GM12878 (cell line): Measurements from ENCODE around the gene CCDC27. TPM values are rescaled to one million over a fixed set of nuclear protein-coding genes. Genes with fewer than 3 reads are reported as not detected.

Experiments used
- ATAC-seq: fragments of 200-7000 bp; cut with Tn5 transposase; 3 replicates; pipeline ENCODE4 v1.9.1; 2020; ENCODE audit warnings: mild to moderate bottlenecking, moderate library complexity
- BruUV-seq: library from RNA; stranded (reverse); fragments of 400-500 nt; replicated peaks from 2 replicates; lab custom pipeline; 2021; lab: Mats Ljungman, UMichigan
- CTCF ChIA-PET: fragments of 300-600 bp; sonication (Branson Sonifier 250); formaldehyde crosslinking; extraction: SDS; loops from one replicate; lab custom pipeline; 2021; ENCODE audit warnings: inconsistent platforms; lab: Yijun Ruan, JAX
- POLR2A ChIA-PET: fragments of 350-600 bp; formaldehyde crosslinking; extraction: SDS; loops from one replicate; lab custom pipeline; 2021; ENCODE audit warnings: inconsistent platforms; lab: Charles Lee
- RAD21 ChIA-PET: fragments of 300-600 bp; sonication (Branson Sonifier 250); formaldehyde crosslinking; loops from one replicate; lab custom pipeline; 2023; ENCODE audit warnings: antibody characterized with exemption; ENCODE audit not compliant: unreplicated experiment; lab: Charles Lee
- SMC1A ChIA-PET: fragments of 300-600 bp; sonication (Branson Sonifier 250); formaldehyde crosslinking; loops from one replicate; lab custom pipeline; 2023; ENCODE audit not compliant: unreplicated experiment, uncharacterized antibody; lab: Charles Lee
- DNase-seq: peaks from one replicate; pipeline ENCODE4 v3.0.0-alpha.2; 2011; ENCODE audit warnings: low read depth, low spot score
- FAIRE-seq: peaks from 3 replicates; lab custom pipeline; 2011; peaks lifted over from hg19 to GRCh38; lab: Jason Lieb, UNC
- H2AFZ ChIP-seq: 2 replicates; pipeline ENCODE4 v1.6.0; 2011; ENCODE audit warnings: low read depth, low read length, control low read depth; ENCODE audit not compliant: control insufficient read depth
- H3K27ac ChIP-seq: 2 replicates; pipeline ENCODE4 v1.5.1; 2011; ENCODE audit warnings: control low read depth; ENCODE audit not compliant: control insufficient read depth, insufficient read depth
- H3K27me3 ChIP-seq, 2 experiments: replicated peaks in 1 of 2; 2 replicates each; pipeline versions ENCODE4 v1.6.0 to v1.6.1; 2011; ENCODE audit warnings: low read length in 1 of 2; ENCODE audit not compliant: control insufficient read depth in 2 of 2, insufficient read depth in 2 of 2
- H3K36me3 ChIP-seq, 2 experiments: 2 replicates each; pipeline ENCODE4 v1.5.1; 2011; ENCODE audit warnings: low read length in 1 of 2; ENCODE audit not compliant: control insufficient read depth in 2 of 2, insufficient read depth in 2 of 2
- H3K4me1 ChIP-seq: 2 replicates; pipeline ENCODE4 v1.6.1; 2011; ENCODE audit warnings: mild to moderate bottlenecking, low read length, moderate library complexity, mixed read lengths; ENCODE audit not compliant: control insufficient read depth, insufficient read depth
- H3K4me2 ChIP-seq: 2 replicates; pipeline ENCODE4 v1.6.0; 2011; ENCODE audit warnings: control low read depth; ENCODE audit not compliant: control insufficient read depth, insufficient read depth
- H3K4me3 ChIP-seq: fragments of 200-600 bp; sonication (generic); 2 replicates; pipeline ENCODE4 v1.5.1; 2016
- H3K79me2 ChIP-seq: 2 replicates; pipeline ENCODE4 v1.6.0; 2011; ENCODE audit warnings: low read length; ENCODE audit not compliant: control insufficient read depth, insufficient read depth
- H3K9ac ChIP-seq: 2 replicates; pipeline ENCODE4 v1.8.0; 2011; ENCODE audit warnings: low read length, control low read depth, mixed read lengths; ENCODE audit not compliant: control insufficient read depth, insufficient read depth
- H3K9me3 ChIP-seq: replicated peaks from 3 replicates; pipeline ENCODE4 v1.5.1; 2011; ENCODE audit warnings: mild to moderate bottlenecking, low read length; ENCODE audit not compliant: control insufficient read depth, insufficient read depth
- H4K20me1 ChIP-seq: 2 replicates; pipeline ENCODE4 v1.6.0; 2011; ENCODE audit not compliant: control insufficient read depth, insufficient read depth
- MYC ChIP-seq: IDR thresholded peaks from 2 replicates; pipeline ENCODE4 v1.6.1; 2011; ENCODE audit warnings: mild to moderate bottlenecking, low read length, moderate library complexity, inconsistent platforms; ENCODE audit not compliant: insufficient read depth, insufficient replicate concordance, insufficient read length, severe bottlenecking
- NBN ChIP-seq: fragments of 450-650 bp; IDR thresholded peaks from 2 replicates; pipeline ENCODE4 v1.6.1; 2016
- SP1 ChIP-seq: IDR thresholded peaks from one replicate; pipeline ENCODE4 v1.6.1; 2011; ENCODE audit warnings: low read depth, low read length
- TBL1XR1 ChIP-seq: IDR thresholded peaks from 2 replicates; pipeline ENCODE4 v1.6.1; 2012; ENCODE audit warnings: low read depth, low read length, improper control_type of control experiment
- WGBS: methylation state at CpG from one replicate; pipeline ENCODE4 v1.1.6; 2016; ENCODE audit warnings: low lambda C conversion rate; ENCODE audit not compliant: insufficient replicate concordance, insufficient coverage; ENCODE audit errors: missing lambda C conversion rate; 5-methylcytosine and 5-hydroxymethylcytosine counted together
- in situ Hi-C: fragments of 300-500 bp; cut with MboI; formaldehyde crosslinking; loops from 9 replicates; pipeline ENCODE4 v1.14.3; 2018; ENCODE audit warnings: mixed read lengths
- intact Hi-C: fragments of 100-400 bp; cut with micrococcal nuclease; formaldehyde crosslinking; loops from one replicate; pipeline ENCODE4 v1.14.2; 2022; ENCODE audit not compliant: unreplicated experiment
- polyA plus RNA-seq, 11 experiments: library from polyadenylated mRNA; depleted of rRNA in 4 of 11; unstranded in 6 of 11; stranded (reverse) in 5 of 11; fragments of >200 nt; fragmentation: Nextera tagmentation in 4 of 11; fragmentation: Illumina TruSeq in 1 of 11; extraction: Ambion mirVana in 4 of 11; extraction: Trizol in 1 of 11; gene quantifications; 1 replicate in 1 of 11; 2 replicates in 10 of 11; pipeline versions ENCODE4 v1.2.1 to v1.2.3, GENCODE V29; 2011 to 2016; ENCODE audit warnings: inconsistent platforms in 2 of 11, missing spikeins in 2 of 11, low read depth in 1 of 11
- total RNA-seq, 4 experiments: library from RNA; depleted of rRNA in 3 of 4; stranded (reverse); fragments of >200 nt in 3 of 4; fragmentation: Illumina TruSeq in 1 of 4; extraction: Trizol in 1 of 4; gene quantifications; 2 replicates each; pipeline versions ENCODE4 v1.2.1 to v1.2.3, GENCODE V29; 2013 to 2021
- TF ChIP-seq, protein P1 (sequence below): fragments of 450-650 bp; IDR thresholded peaks from 2 replicates; pipeline ENCODE4 v1.6.1; 2017; ENCODE audit warnings: antibody characterized with exemption, mild to moderate bottlenecking, moderate library complexity
- TF ChIP-seq, protein P2 (sequence below): fragments of 450-650 bp; conservative IDR thresholded peaks from 2 replicates; pipeline ENCODE4 v1.6.1; 2017; ENCODE audit warnings: mild to moderate bottlenecking, moderate library complexity

Gene CCDC27
- total and polyA plus RNA-seq, 10 of the 15 experiments (the other 5 are each of a cell fraction or from before 2014, with no cell fraction given), result 0.05 TPM; not detected in 9

DNA sequence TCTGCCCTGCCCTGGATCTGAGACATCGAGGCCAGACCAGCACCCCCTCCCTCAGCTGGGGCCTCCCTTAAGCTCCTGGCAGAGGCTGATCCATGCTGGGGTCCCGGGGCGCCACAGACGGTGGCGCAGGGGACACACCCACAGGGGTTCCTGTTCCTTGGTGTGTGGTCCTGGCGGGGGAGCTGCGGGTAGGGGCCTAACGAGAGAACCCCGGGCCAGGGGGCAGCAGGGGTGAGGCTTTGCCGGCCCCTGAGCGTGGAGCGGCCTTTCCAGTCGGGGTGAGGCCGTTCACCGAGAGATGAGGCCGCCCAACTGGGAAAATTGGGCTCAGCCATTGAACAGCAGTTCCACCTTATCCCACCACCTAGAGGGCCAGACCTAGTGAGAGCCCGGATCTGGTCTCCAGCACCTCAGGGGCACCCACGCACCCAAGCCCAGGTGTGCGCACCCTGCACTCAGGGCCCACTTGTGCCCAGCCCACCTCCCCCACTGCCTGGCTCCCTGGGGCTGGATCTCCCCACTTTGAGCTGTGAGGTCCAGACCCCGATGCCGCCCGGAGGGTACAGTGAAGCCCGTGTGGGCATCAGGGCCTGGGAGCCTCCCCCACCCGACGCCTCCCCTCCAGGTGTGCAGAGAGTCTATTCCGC lies 45.5 kb upstream of the CCDC27 start:
- H3K4me1 ChIP-seq, result no peaks in the 10 kb centered on the region
- H3K27ac ChIP-seq, result no peak overlapping the region
- no peaks in the 10 kb centered on the region for H3K27me3 ChIP-seq
- SMC1A ChIA-PET, result no interaction called here
- no peaks in the 10 kb centered on the region for H3K9me3 ChIP-seq
- H3K4me3 ChIP-seq, result no peak overlapping the region
- intact Hi-C loops, result no loop called here
- no peaks in the 10 kb centered on the region for H3K79me2 ChIP-seq
- in situ Hi-C loops, result no loop called here
- DNase-seq (no peak), FAIRE-seq (no peak), ATAC-seq (no peak)
- POLR2A ChIA-PET, result no interaction called here
- H3K4me2 ChIP-seq, result no peak overlapping the region
- 72% methylated on average over 18 of the region's 26 CpGs for WGBS
- TF ChIP-seq TBL1XR1 (no peak), MYC (no peak), NBN (no peak), SP1 (no peak)
- TF ChIP-seq, protein P1, sequence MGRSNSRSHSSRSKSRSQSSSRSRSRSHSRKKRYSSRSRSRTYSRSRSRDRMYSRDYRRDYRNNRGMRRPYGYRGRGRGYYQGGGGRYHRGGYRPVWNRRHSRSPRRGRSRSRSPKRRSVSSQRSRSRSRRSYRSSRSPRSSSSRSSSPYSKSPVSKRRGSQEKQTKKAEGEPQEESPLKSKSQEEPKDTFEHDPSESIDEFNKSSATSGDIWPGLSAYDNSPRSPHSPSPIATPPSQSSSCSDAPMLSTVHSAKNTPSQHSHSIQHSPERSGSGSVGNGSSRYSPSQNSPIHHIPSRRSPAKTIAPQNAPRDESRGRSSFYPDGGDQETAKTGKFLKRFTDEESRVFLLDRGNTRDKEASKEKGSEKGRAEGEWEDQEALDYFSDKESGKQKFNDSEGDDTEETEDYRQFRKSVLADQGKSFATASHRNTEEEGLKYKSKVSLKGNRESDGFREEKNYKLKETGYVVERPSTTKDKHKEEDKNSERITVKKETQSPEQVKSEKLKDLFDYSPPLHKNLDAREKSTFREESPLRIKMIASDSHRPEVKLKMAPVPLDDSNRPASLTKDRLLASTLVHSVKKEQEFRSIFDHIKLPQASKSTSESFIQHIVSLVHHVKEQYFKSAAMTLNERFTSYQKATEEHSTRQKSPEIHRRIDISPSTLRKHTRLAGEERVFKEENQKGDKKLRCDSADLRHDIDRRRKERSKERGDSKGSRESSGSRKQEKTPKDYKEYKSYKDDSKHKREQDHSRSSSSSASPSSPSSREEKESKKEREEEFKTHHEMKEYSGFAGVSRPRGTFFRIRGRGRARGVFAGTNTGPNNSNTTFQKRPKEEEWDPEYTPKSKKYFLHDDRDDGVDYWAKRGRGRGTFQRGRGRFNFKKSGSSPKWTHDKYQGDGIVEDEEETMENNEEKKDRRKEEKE, result no peak
- TF ChIP-seq, protein P2, sequence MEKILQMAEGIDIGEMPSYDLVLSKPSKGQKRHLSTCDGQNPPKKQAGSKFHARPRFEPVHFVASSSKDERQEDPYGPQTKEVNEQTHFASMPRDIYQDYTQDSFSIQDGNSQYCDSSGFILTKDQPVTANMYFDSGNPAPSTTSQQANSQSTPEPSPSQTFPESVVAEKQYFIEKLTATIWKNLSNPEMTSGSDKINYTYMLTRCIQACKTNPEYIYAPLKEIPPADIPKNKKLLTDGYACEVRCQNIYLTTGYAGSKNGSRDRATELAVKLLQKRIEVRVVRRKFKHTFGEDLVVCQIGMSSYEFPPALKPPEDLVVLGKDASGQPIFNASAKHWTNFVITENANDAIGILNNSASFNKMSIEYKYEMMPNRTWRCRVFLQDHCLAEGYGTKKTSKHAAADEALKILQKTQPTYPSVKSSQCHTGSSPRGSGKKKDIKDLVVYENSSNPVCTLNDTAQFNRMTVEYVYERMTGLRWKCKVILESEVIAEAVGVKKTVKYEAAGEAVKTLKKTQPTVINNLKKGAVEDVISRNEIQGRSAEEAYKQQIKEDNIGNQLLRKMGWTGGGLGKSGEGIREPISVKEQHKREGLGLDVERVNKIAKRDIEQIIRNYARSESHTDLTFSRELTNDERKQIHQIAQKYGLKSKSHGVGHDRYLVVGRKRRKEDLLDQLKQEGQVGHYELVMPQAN, result no peak
- no peak overlapping the region for H3K9ac ChIP-seq
- CTCF ChIA-PET, result interaction anchor here (1.4 kb wide), 1 partner anchor 18 kb away, joined by 4 read pairs; no protein-coding TSS in a partner anchor
- no peaks in the 10 kb centered on the region; the same call in none of the 2 replicates for H4K20me1 ChIP-seq
- peaks cover 0 to 39% of the 10 kb centered on the region in 2 experiments; a peak in 2 of 4 replicates for H3K36me3 ChIP-seq
- no TSS peak for BruUV-seq
- no peak overlapping the region for H2AFZ ChIP-seq
- RAD21 ChIA-PET, result no interaction called here
